Measurements from ENCODE around the gene BTRC.

The BTRC gene

GRCh38 chr10:101453318-101453717 is 99.4 kb downstream of the BTRC start:
- H3K4me3 ChIP-seq (ENCODE audit: low read length), result no peak overlapping the region
- no peak for TF ChIP-seq CTCF (IDR thresholded peaks at IDR 0.05; ENCODE audit: insufficient read depth, low read depth, low read length, missing control alignments)
- DNase-seq (ENCODE audit: low read depth), result peak; percentile 52

GRCh38 chr10:101453791-101454718 is 100.1 kb downstream of the BTRC start:
- DNase-seq (ENCODE audit: low read depth), result no peak
- no peak for TF ChIP-seq CTCF (IDR thresholded peaks at IDR 0.05; ENCODE audit: insufficient read depth, low read depth, low read length, missing control alignments)
- H3K4me3 ChIP-seq (ENCODE audit: low read length), result no peak overlapping the region

- H3K4me3 ChIP-seq (ENCODE audit: low read length), result no peak overlapping the region
- TF ChIP-seq CTCF (IDR thresholded peaks at IDR 0.05; ENCODE audit: insufficient read depth, low read depth, low read length, missing control alignments), result no peak
- no peak for DNase-seq (ENCODE audit: low read depth)
These were observed 104.9 kb downstream of the BTRC start for GRCh38 chr10:101458869-101459268.

GRCh38 chr10:101464082-101464481 is 110.1 kb downstream of the BTRC start:
- no peak for DNase-seq (ENCODE audit: low read depth)
- TF ChIP-seq CTCF (IDR thresholded peaks at IDR 0.05; ENCODE audit: insufficient read depth, low read depth, low read length, missing control alignments), result no peak
- no peak overlapping the region for H3K4me3 ChIP-seq (ENCODE audit: low read length)

GRCh38 chr10:101464599-101464998 is 110.6 kb downstream of the BTRC start:
- TF ChIP-seq CTCF (IDR thresholded peaks at IDR 0.05; ENCODE audit: insufficient read depth, low read depth, low read length, missing control alignments), result no peak
- DNase-seq (ENCODE audit: low read depth), result no peak
- no peak overlapping the region for H3K4me3 ChIP-seq (ENCODE audit: low read length)

GRCh38 chr10:101466016-101466912 is 112.3 kb downstream of the BTRC start:
- no peak for TF ChIP-seq CTCF (IDR thresholded peaks at IDR 0.05; ENCODE audit: insufficient read depth, low read depth, low read length, missing control alignments)
- no peak overlapping the region for H3K4me3 ChIP-seq (ENCODE audit: low read length)
- DNase-seq (ENCODE audit: low read depth), result no peak

All from epithelial cell of esophagus (primary cell).